Measurements from ENCODE around the gene CYBC1. TPM values are rescaled to one million over a fixed set of nuclear protein-coding genes. Genes with fewer than 3 reads are reported as not detected.

Gene CYBC1
- total RNA-seq, 1 experiment from 2014 or later: 99.9 TPM

DNA sequence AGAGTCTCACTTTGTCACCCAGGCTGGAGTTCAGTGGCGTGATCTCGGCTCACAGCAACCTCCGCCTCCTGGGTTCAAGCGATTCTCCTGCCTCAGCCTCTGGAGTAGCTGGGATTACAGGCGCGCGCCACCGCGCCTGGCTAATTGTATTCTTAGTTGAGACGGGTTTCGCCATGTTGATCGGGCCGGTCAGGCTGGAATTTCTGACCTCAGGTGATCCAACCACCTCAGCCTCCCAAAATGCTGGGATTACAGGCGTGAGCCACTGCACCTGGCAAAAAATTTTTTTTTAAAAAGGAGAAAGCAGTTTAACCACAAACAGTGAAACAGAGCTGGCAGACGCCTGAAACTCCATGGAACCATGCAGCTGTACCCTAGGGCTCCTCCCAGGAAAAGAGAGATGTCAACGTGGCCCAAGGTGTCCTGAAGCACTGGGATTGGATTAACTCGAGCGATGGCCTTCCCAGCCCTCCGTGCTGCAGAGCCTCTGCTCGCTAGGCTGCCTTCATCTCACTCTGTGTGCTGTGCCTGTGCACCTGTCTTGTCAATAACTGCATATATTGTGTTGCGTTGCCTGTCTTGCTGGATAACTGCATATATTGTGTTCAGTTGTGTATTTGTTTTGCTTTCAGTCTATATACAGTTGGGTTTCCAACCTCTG, 39.4 kb upstream of the CYBC1 start:
- intact Hi-C loops (cut with micrococcal nuclease; ENCODE audit: unreplicated experiment): loop anchor here (5.0 kb wide), 1 partner anchor 138 kb away; no protein-coding TSS in a partner anchor
- no peaks in the 10 kb centered on the region; the same call in 1 of the 2 replicates for H3K36me3 ChIP-seq (ENCODE audit: control insufficient read depth, insufficient read depth, low read length)
- TF ChIP-seq, protein P1, sequence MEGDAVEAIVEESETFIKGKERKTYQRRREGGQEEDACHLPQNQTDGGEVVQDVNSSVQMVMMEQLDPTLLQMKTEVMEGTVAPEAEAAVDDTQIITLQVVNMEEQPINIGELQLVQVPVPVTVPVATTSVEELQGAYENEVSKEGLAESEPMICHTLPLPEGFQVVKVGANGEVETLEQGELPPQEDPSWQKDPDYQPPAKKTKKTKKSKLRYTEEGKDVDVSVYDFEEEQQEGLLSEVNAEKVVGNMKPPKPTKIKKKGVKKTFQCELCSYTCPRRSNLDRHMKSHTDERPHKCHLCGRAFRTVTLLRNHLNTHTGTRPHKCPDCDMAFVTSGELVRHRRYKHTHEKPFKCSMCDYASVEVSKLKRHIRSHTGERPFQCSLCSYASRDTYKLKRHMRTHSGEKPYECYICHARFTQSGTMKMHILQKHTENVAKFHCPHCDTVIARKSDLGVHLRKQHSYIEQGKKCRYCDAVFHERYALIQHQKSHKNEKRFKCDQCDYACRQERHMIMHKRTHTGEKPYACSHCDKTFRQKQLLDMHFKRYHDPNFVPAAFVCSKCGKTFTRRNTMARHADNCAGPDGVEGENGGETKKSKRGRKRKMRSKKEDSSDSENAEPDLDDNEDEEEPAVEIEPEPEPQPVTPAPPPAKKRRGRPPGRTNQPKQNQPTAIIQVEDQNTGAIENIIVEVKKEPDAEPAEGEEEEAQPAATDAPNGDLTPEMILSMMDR (IDR thresholded peaks at IDR 0.05; ENCODE audit: insufficient read depth in 1 of 2, low read depth in 1 of 2, low read length in 1 of 2, severe bottlenecking in 1 of 2, unreplicated experiment in 1 of 2): no peak
- H3K9me3 ChIP-seq: no peaks in the 10 kb centered on the region
- H3K9me3 Mint-ChIP-seq (ENCODE audit: unreplicated experiment): no peaks in the 10 kb centered on the region
- no peak overlapping the region for H3K4me3 ChIP-seq (ENCODE audit: low read depth, low read length)
- CTCF ChIA-PET: no interaction called here
- no peak overlapping the region for H3K4me3 Mint-ChIP-seq (ENCODE audit: unreplicated experiment)
- peaks cover 18% of the 10 kb centered on the region for H3K4me1 Mint-ChIP-seq (ENCODE audit: low read depth, unreplicated experiment)
- H3K36me3 Mint-ChIP-seq (ENCODE audit: insufficient read depth, unreplicated experiment): peaks cover 54% of the 10 kb centered on the region
- POLR2A ChIA-PET: no interaction called here
- no peak for DNase-seq
- BruUV-seq (replicated peaks): no TSS peak
- peaks cover 7% of the 10 kb centered on the region for H3K4me1 ChIP-seq
- H3K27ac Mint-ChIP-seq (ENCODE audit: unreplicated experiment): no peak overlapping the region
- H3K27me3 ChIP-seq (replicated peaks; ENCODE audit: control insufficient read depth, insufficient read depth, low read length): no peaks in the 10 kb centered on the region
- H3K27me3 Mint-ChIP-seq (ENCODE audit: insufficient read depth, unreplicated experiment): peaks cover 4% of the 10 kb centered on the region

DNA sequence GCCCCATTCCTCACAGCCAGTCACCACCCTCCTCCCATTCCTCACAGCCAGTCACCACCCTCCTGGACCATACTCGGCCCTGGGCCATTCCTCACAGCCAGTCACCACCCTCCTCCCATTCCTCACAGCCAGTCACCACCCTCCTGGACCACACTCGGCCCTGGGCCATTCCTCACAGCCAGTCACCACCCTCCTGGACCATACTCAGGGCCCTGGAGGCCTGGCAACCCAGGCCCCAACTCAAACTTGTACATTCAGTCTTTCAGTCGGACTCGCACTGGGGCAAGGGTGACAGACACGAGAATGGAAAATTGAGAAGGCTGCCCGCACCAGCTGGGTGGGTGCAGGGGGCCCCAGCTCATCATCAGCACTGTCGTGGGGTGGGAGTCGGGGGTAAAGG, 38.6 kb upstream of the CYBC1 start:
- TF ChIP-seq, protein P1 (IDR thresholded peaks at IDR 0.05; ENCODE audit: insufficient read depth in 1 of 2, low read depth in 1 of 2, low read length in 1 of 2, severe bottlenecking in 1 of 2, unreplicated experiment in 1 of 2): no peak
- H3K4me3 ChIP-seq (ENCODE audit: low read depth, low read length): no peak overlapping the region
- ChIA-PET POLR2A (no interaction called here), CTCF (no interaction called here)
- H3K27me3 ChIP-seq (replicated peaks; ENCODE audit: control insufficient read depth, insufficient read depth, low read length): no peaks in the 10 kb centered on the region
- H3K27ac Mint-ChIP-seq (ENCODE audit: unreplicated experiment): no peak overlapping the region
- no peak for DNase-seq
- intact Hi-C loops (cut with micrococcal nuclease; ENCODE audit: unreplicated experiment): no loop called here
- peaks cover 10% of the 10 kb centered on the region for H3K4me1 Mint-ChIP-seq (ENCODE audit: low read depth, unreplicated experiment)
- no peaks in the 10 kb centered on the region for H3K9me3 ChIP-seq
- H3K4me3 Mint-ChIP-seq (ENCODE audit: unreplicated experiment): no peak overlapping the region
- peaks cover 50% of the 10 kb centered on the region for H3K36me3 Mint-ChIP-seq (ENCODE audit: insufficient read depth, unreplicated experiment)
- no peaks in the 10 kb centered on the region for H3K27me3 Mint-ChIP-seq (ENCODE audit: insufficient read depth, unreplicated experiment)
- H3K36me3 ChIP-seq (ENCODE audit: control insufficient read depth, insufficient read depth, low read length): peaks cover under 1% of the 10 kb centered on the region; the same call in 1 of the 2 replicates
- BruUV-seq (replicated peaks): no TSS peak
- H3K4me1 ChIP-seq: peaks cover 3% of the 10 kb centered on the region; the same call in 1 of the 2 replicates
- no peaks in the 10 kb centered on the region for H3K9me3 Mint-ChIP-seq (ENCODE audit: unreplicated experiment)

GRCh38 chr17:82487910-82488309, 37.4 kb upstream of the CYBC1 start:
- no peak for DNase-seq
- TF ChIP-seq, protein P1 (IDR thresholded peaks at IDR 0.05; ENCODE audit: insufficient read depth in 1 of 2, low read depth in 1 of 2, low read length in 1 of 2, severe bottlenecking in 1 of 2, unreplicated experiment in 1 of 2): no peak
- Mint-ChIP-seq H3K36me3 (ENCODE audit: insufficient read depth, unreplicated experiment) (peaks cover 59% of the 10 kb centered on the region), H3K27ac (ENCODE audit: unreplicated experiment) (no peak overlapping the region), H3K27me3 (ENCODE audit: insufficient read depth, unreplicated experiment) (no peaks in the 10 kb centered on the region), H3K4me1 (ENCODE audit: low read depth, unreplicated experiment) (peaks cover 6% of the 10 kb centered on the region), H3K4me3 (ENCODE audit: unreplicated experiment) (no peak overlapping the region), H3K9me3 (ENCODE audit: unreplicated experiment) (no peaks in the 10 kb centered on the region)
- CTCF ChIA-PET: no interaction called here
- H3K36me3 ChIP-seq (ENCODE audit: control insufficient read depth, insufficient read depth, low read length): peaks cover 4% of the 10 kb centered on the region; the same call in 1 of the 2 replicates
- no peaks in the 10 kb centered on the region for H3K4me1 ChIP-seq
- POLR2A ChIA-PET: no interaction called here
- no peak overlapping the region for H3K4me3 ChIP-seq (ENCODE audit: low read depth, low read length)
- intact Hi-C loops (cut with micrococcal nuclease; ENCODE audit: unreplicated experiment): no loop called here
- no TSS peak for BruUV-seq (replicated peaks)
- no peaks in the 10 kb centered on the region for H3K27me3 ChIP-seq (replicated peaks; ENCODE audit: control insufficient read depth, insufficient read depth, low read length)
- H3K9me3 ChIP-seq: no peaks in the 10 kb centered on the region

Data from Caco-2 (cell line).